GM12873 (cell line): Measurements from ENCODE around the gene GPR183.

ENCODE experiments used
- CTCF ChIP-seq: IDR thresholded peaks from 2 replicates; pipeline ENCODE4 v1.5.1; 2012; ENCODE audit warnings: low read depth, mild to moderate bottlenecking, moderate library complexity, low read length, control low read depth; ENCODE audit not compliant: insufficient read depth; ENCODE audit errors: missing control alignments

Gene GPR183

DNA sequence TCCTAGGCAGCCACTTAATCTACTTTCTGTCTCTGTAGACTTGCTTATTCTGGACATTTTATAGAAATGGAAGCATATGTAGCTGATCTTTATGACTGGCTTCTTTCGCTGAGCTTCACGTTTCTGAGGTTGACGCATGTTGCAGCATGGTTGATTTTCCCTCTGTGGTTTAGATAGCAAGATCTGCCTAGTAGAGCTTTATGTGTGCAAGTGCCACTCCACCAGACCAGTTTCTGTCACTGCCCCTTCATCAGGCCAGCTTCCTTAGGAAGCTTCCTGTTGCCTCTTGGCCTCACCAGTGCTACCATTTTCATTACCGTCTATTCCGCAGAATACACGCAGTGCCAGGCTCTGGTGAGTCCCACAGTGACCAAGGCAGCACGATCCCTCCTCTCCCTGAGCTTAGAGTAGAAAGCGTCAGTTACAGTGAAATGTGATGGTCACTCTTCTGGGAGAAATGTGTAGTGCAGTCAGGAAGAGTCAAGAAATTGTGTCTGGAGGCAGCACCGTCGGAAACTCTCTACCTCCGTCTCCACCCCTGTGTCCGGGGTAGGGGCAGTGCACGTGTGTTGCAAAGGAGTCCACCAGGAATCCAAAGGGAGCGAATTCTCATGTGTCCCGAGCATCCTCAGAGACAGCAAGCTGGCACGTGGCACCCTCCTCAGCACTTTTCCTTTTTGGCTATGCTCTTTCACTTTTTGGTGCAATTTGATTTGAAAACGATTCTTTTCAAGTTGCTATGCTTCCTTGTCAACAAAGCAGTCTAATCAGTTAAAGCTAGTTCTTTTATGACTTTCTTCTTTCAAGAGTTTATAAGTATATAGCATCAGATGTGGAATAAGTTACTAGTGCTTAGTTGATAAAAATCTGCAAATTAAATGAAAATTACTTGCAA lies 45.4 kb upstream of the GPR183 start:
- TF ChIP-seq CTCF, result no peak

GRCh38 chr13:99351772-99352171 lies 44.6 kb upstream of the GPR183 start:
- TF ChIP-seq CTCF, result no peak

GRCh38 chr13:99350191-99350590 lies 43.0 kb upstream of the GPR183 start:
- TF ChIP-seq CTCF, result no peak

DNA sequence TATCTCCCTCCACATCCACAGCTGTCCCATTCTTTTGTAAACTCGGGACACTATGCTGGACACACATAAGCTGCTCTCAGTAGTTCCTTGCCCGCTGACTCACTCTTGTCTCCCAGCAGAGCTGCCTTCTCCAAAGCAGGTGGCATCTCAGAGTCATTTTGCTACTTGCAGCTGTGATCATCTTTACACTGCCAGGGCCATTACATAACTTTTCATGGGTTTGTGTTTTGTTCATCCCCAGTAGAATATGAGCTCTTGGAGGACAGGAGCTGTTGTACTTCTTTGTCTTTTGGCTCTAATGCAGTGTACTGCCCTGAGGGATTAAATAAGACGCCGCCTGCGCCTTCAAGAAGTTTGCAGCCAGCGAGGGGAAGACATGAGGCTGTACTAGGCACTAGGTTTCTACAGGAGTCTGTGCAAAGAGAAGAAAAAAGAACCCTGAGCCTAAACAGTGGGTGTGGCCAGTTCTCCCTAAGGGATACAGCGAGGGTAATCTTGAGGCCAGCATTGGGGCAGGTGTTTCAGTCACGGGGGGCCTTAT lies 40.8 kb upstream of the GPR183 start:
- TF ChIP-seq CTCF, result no peak

DNA sequence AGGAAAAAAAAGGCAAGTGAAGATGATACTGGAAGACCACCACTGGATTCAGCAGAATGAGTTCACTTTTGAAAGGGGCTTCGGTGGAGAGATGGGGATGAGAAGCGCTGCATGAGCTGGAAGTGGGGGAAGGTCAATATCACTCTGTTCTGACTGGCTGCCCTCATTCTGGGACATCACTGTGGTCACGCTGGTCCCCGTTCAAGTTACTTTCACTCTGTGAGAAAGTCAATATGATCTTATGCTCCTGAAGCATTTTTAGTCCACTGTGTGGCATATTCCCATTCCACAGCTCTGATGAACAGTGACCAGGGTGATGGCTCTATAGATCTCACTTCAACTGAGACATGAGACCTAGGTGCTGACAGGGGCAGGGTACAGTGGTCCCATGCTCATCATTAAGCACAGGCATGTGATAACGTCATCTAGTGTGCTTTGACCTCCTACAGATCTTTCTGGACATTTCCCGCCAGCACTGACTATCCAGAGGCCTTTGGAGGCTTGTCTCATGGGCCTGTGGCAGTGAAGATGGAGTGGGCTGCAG lies 40.2 kb upstream of the GPR183 start:
- no peak for TF ChIP-seq CTCF

DNA sequence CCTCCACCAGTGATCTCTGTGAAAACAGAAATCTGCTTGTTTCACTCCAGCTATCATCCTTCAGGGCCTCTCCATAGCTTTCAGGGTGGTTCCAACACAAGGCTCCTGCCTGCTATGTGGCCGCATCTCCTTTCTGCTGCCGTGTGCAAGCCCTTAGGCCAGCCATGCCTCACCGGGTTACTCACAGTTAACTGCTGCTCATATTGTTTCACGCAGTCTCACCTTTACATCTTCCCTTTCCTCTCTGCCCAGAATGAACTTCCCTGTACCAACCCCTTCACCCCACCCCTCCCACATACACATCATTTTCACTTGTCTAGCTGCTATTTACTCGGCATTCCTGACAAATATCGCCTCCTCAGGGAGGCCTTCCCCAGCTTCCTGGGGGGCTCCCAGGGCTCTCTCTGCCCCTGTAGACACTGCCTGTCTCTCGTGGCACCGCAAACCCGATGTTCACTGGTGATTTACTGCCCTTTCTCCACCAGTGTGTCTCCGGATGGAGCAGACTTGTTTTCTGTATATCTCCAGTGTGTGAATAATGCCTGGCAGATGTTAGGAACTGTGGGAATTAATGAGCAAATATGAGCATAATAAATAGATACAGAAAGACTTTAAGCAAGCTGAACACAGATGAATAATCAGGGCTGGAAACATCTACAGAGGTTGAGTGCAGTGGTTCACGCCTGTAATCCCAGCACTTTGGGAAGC lies 39.3 kb upstream of the GPR183 start:
- TF ChIP-seq CTCF, result no peak

DNA sequence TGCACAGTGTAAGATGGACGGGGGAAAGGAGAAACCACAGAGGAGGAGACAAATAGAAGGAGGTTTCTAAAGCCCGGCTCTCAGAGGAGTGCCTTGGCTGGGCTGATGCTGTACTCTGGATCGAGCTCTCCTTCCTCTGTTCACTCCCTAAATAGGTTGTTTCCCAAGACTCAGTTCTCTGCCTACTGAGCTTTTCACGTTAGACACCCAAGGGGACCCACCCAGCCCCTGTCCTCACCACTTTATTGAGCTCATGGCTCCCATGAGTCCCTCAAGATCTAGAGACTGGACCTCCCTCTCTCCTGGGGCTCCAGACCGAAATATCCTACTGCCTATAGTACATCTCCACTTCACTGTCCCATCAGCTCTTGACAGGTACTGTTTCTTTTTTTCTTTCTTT lies 38.1 kb upstream of the GPR183 start:
- no peak for TF ChIP-seq CTCF
